Measurements from ENCODE around the gene INPP5K.
"Not testable (repeated sequence)": the region's sequence is repeated elsewhere in the genome, so short reads cannot be mapped to it uniquely, and the experiment has no call there.

Gene INPP5K

DNA sequence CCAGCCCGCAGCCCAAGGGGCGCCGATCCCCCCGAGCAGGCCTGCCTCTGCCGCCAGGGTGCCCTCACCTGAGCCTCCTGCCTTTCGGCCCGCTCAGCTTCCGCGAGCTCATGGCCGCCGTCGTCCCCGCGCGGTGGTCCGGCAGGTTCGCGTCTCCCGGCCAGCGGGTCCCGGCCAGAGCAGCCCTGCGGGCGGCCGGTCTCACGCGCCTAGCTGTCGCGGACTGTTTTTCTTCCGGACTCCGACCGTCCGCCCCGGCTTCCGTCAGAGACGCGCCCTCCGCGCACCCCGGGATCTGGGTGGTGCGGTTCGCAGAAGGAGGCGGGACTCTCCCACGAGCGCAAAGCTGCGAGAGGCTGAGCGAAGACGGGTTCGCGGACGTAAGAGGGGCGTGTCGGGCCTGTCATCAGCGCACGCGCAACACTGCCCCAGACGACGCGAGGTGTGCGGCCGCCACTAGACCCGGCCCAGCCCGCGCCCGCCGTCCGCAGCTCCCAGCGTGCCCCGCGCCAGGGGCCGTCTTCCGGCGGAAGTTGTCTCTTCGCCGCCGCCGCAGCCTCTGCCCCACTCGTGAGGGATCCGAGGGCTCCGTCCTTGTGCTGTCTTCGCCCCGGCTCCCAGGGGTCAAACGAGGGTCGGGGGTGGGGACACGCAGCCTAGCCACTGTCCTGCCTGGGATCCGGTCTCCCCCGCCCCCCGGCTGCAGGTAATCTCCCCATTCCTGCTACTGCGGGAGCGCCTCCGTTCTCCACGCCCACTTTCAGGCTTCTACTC is at the start of gene INPP5K:
Gene INPP5K (minus strand): TSS at position 225 of the 774 bp plus-strand sequence. CDS start 113 bp downstream, at position 112.
- DNase-seq (ENCODE audit: low read depth in 2 of 2): peak; percentile 93 to 95

DNA sequence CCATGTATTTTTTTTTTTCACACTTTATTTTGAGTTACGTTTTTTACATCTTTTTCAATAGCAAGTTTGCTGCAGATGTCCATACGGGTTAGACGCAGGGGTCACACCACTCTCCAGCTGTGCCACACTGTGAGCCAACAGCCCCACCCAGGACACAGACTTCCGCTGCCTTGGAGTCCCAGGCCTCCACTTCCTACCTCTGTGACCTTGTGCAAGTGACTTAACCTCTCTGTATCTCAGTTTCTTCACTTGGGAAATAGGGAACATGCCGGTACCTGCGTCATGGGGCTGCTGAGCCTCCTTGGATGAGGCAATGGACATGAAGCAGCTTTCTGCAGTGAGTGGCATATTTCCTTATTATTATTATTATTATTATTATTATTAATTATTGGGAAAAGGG is 49.5 kb upstream of the INPP5K start:
- DNase-seq (ENCODE audit: low read depth in 2 of 2): no peak

DNA sequence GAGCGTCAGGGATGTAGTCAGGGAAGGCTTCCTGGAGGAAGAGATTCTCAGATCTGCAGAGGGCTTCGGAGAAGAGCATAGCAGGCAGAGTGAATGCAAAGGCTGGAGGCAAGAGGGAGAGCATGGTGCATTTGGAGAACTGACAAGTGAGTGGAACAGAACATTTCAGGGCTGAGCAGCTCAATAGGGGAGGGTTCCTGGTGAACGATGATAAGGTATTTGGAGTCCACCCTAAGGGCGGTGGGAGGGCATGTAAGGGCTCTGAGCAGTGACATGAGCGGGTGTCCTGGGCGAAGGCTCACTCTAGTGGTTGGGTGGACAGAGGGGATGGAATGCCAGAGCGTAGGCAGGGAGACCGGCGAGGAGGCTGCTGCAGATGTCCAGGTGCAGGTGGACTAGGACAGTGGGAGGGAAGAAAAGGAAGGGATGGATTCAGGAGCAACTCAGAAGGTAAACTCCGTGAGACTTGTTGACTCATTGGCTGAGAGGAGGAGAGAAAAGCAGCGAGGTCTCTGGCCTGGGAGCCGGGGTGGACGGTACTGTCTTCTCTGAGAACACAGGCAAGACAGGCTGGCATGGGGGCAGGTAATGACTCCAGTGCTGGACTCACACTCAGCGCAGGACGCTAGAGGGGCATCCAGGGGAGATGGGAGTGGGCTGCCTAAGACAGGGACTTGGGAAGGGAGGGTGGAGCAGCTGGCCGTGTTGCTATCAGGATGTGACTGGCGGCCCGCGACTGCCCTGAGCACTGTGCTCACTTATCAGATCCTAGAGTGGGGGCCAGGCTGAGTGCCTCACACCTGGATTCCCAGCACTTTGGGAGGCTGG is 47.6 kb upstream of the INPP5K start:
- no peak for DNase-seq (ENCODE audit: low read depth in 2 of 2)

DNA sequence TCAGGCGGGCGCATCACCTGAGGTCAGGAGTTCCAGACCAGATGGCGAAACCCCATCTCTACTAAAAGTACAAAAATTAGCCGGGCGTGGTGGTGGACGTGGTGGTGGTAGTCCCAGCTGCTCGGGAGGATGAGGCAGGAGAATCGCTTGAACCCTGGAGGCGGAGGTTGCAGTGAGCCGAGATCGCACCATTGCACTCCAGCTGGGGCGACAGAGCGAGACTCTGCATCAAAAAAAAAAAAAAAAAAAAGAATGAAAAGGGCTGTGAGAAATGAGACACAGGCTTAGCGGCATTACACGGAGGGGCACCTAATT is 47.0 kb upstream of the INPP5K start:
- not testable (repeated sequence) for DNase-seq (ENCODE audit: low read depth in 2 of 2)

DNA sequence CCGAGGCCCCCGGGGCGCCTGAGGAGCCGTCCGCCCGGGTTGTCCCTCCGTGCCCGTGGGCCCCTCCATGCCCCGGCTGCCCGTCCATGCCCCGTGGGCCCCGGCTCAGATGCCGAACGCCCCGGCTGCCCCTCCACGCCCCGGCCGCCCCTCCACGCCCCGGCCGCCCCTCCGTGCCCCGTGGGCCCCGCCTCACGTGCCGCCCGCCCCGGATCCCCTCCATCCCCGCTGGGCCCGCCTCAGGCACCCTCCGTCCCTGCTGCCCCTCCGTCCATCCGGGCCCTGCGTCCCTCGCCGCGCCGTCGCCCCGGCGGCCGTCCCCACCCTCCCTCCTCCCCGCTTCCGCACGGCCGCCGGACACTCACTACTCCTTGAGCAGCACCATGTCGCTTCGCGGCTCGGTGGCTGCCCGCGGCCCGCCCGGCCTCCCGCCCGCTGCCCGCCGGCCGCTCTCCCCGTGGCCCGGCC is 45.8 kb upstream of the INPP5K start:
- no peak for DNase-seq (ENCODE audit: low read depth in 2 of 2)

DNA sequence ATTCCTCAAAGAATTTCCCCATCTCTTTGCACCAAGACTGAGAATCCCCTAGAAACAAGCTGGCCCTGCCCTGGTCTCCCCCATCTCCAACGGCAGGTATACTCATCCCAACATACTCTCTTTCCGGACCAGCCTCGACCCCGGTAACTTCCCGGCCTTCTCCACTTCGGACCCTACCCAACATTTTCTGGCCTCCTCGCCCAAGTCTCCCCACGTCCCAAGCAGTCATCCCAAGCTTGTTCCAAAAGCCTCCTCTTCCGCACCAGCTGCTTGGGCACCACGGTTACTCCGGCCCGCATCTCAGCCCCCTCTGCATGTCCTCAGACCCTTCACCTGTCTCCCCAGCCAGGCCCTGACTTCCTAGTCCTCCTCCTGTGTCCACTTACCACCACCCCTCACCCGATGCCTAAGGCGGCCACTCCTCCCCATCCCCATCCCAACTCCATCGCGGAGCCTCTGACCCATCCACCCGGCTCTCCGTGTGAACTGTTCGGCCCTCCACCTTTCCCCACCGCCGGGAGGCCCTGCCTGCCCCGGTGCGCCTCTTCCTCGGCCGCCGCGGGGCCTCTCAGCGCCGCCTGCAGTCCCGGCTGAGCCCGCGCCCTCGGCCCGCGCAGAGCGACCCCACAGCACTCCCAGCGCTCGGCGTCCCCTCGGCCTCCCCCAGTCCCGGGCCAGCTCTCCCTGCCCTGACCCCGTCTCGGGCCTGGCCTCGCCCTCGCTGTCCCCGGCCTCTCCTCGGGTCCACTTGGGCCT is 45.2 kb upstream of the INPP5K start:
- DNase-seq (ENCODE audit: low read depth in 2 of 2): peak; percentile 14 to 36

DNA sequence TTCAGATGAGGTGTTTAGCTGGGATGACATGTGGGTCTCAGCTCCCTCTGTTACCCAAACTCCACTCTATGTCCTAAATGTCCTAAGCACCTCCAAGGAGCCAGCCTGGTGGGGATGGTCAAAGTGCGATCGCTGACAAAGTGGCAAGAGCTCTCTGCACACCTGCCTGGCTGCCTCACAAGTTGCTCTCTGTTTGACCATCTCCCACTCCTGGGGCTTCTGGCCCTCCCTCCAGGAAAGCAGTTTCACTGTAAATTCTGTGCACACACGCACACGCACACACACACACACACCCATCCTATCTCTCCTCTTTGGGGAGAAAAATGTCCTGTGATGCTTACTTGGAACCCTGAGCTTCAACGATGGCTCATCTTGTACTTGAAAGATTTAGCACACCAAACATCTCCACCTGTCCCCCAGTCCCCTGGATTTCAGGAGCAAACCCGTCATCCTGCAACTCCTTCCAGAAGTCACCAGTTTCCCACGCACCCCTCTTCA is 44.5 kb upstream of the INPP5K start:
- DNase-seq (ENCODE audit: low read depth in 2 of 2): no peak

DNA sequence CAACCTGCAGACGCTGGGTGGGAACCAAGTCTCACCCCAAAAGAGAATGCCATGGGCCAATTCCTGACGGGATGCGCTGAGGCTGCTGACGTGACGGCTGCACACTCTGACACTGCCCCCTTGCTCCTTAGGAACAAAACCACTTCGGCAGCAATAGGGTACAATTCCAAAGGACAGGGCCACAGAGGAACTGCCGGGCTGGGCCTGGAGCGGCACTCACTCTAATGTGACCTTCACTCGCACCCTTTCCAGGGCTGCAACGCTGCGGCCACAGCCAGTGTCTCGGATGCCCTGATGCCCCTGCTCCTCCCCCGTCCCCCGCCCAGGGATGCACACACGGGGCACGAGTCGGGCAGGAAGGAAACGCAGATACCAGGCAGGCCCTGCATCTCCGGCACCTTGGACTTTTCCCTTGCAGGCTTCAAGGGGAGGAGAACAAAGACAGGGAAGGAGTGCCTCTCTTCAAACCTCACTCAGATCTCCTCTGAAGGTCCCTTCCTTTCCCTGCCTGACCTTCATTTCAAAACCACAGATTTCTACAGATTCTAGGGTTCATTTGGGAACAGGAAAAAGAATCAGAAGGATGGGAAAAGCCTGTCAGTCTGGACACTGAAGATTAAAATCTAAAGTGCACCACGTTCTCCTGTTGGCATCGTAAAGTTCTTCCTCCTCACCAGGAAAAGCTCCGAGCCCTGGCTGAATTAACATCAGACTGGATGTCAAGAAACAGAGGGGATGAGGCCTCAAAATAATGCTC is 43.9 kb upstream of the INPP5K start:
- no peak for DNase-seq (ENCODE audit: low read depth in 2 of 2)

DNA sequence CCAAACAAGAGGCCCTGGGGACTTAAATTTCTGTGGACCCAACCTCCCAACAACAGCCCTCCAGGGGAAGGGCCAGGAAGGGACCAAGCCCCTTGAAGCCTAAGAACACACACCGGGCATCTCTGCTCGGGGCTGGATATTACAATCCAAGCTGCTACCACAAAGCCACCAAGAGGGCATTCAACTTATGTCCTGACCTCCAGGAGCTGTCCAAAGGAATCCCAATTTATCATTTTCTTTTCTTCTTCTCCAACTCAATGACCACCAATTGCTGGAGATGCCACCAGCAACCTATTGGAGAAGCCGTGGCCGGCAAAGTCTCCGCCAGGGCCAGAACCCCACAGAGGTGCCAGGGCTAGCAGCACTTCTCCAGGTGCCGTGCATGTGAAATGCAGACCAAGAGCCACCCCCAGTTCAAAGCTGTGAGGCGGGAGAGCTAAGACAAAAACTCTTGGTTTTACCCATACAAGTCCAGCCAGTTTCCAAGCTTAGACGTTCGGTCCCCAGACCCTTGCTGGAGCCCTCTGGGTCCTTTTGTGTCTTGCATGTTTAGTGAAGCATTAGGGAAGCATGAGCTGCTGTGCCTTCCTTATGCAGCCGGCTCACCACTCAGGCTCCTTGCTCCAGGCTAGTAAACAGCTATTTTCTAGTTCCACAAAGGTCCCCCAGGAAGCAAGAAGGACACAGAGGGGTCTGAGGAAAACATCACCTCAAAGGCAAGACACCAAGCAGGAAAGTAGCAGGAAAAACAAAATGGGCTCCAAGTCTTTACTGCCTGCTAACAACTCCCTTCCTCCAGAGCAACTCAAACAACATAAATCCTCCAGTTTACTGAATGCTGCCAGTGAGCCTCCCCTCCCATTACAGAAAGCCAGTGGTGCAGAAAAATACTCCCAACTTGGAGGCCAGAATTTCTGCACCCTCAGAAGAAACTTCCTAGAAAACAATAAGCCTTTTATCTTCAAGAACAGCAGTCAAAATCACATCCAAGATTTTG is 42.9 kb upstream of the INPP5K start:
- no peak for DNase-seq (ENCODE audit: low read depth in 2 of 2)

DNA sequence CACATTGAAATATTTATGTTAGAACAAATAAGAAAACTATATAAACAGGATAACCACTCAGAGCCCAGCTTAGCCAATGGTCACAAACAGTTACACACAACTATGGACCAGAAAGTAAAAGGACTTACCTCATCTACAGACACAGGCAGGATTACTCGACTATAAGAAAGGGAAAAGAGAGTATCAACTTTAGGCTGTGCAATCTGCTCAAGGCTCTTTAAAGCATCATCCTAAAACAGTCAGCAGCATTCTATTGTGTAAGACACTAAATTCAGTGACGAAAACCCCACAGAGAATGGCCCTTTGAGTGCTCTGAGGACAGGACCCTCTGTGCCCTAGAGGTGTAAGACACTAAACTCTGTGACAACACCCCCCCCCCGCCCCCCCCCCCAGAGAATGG is 42.0 kb upstream of the INPP5K start:
- no peak for DNase-seq (ENCODE audit: low read depth in 2 of 2)

DNA sequence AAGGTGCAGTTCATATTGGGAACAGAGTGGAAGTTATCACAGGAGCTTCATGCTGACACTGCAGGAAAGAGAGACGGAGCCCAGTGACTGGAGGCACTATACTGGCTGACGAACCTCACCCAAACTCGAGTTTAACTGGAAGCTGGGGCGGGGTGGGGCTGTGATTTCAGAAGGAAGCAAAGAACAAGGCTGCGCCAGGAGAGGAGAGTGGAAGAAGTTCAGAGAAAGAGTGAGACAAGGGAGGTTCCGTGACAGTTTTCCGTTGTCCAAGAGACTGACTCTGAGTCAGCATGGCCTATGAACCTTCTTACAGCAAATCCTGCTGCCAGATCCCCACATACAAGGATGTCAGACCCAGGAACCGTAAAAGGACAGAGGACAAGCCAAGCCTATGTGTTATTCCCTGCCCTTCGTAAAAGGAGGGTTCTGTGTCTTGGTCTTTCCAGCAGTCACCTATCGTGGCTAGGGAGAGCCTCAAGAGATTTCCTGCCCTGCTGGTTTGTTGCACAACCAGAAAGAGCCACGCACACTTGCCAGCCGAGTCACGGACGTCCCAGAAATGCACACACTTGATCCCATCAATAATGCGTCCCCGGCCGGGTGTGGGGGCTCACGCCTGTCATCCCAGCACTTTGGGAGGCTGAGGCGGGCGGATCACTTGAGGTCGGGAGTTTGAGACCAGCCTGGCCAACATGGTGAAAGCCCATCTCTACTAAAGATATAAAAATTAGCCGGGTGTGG is 41.1 kb upstream of the INPP5K start:
- no peak for DNase-seq (ENCODE audit: low read depth in 2 of 2)

DNA sequence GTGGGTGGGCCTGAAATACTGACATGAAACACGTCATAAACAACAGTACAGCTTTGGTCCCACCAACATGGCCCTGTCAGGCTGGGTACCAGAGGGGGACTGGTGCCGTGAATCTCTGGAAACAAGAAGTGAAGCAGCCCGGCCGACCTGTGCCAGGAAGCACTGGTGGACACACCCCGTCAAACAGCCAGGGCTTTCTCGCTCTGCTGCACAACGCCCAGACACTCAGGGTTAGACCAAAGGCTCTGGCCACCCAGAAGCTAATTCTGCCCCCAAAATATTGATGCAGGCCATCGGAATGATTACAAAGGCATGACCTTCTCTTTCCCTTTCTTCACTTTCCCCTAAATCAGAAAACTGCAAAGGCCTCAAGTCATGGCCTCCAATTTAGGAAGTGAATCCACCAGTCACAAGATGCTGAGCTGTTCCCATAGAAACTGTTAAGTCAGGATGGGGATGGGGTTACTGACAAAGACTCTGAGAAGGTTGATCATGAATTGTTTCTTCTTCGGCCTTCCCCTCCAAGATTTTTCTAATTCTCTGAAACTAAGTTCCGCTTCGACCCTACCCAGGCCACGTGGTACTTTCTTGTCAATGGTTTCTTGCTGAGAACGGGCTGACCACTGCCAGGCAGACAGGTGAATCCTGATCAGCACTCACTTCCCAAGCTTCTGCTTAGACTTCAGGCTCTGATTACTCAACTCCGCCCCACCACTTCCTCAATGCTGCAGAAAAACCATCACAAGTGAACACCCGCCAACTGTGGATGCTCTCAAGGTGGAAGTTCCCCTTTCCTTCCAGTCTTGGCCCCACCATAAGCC is 39.4 kb upstream of the INPP5K start:
- DNase-seq (ENCODE audit: low read depth in 2 of 2): no peak

DNA sequence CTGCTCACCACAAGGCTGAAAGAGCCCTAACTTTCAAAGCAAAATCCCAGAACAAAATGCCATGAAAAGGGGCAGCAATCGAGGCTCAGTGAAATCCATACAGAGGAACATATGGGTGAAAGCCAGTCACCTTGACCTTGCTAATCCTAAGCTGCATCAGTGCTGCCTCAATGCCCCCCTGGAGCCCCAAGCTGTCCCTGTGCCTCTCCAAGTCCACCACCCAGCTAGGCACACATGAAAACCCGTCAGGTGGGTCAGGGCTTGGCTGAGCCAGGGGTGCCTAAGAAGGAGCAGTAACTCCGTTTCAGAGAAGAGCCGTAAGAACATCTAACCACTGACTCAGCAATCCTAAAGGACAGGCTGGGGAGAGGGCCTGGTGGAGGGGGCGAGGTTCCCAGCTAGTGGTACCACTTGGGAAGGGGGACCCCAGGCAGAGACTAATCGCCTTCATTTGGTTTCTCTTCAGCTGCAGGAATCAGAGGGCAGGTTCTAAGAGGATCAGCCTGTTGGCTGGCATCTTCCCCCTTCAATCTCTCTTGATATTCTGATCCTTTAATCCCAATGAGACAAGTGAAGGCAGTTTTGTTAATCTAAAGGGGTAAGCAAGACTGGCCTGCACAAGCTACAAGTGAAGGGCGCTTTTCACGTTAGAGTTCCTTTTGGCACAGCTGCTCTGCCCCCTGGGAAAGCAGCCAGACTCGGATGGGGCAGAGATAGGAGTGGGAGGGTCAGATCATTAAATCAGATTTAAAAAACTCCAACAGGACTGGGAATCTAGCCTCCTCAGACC is 38.5 kb upstream of the INPP5K start:
- DNase-seq (ENCODE audit: low read depth in 2 of 2): no peak

DNA sequence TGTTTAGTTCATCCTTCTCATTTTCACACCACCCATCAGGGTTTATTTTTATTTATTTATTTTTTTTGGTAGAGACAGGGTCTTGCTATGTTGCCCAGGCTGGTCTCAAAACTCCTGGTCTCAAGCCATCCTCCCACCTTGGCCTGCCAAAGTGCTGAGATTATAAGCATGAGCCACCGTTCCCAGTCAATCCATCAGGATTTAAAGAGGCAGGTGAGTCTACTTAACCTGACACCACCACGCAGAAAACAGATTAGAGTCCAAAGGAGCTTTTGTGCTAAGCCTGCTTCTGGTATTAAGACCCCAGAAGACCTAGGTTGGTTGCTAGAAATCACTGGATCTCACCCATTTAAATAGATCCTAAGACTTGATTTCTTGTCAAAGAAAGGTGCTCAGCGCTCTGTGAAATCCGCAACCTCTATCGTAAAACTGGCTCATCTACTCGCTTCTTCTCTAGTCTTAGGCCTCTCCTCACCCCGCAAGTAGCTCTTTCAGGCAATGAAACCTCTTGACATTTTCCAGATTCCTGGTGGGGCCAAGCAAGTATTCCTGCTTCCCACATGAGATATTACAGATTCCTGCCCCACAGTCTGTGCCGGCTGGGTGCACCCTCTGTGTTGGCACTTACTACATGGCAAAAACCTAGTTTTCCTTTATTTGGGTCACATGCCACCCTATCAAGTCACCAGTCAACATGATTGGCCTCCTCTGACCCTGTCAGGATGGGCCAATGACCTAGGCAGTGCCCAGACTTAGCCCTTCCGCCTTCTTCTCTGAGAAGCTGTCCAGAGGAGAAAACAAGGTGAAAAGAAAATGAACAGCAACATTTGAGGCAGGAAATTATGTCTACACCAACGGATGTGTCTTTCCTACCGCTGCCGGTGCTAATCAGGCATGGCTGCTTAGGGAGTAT is 37.2 kb upstream of the INPP5K start:
- DNase-seq (ENCODE audit: low read depth in 2 of 2): no peak

DNA sequence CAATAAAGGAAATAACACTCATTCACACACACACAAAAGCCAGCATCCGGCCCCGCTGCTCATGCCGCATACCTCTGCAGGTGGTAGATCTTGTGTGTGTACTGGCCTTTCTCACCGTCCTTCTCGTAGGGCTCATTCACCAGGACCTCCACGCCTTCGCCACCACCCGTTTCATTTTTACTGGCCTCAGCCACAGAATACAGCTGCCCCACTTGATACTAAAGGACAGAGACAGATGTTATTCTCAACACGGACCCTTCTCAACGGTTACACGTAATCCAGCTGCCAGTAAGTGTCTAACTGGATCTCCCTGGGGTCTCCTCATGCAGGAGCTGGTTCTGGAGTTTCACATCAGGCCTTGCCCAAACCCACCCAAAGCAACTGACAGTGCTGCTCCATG is 36.5 kb upstream of the INPP5K start:
- no peak for DNase-seq (ENCODE audit: low read depth in 2 of 2)

DNA sequence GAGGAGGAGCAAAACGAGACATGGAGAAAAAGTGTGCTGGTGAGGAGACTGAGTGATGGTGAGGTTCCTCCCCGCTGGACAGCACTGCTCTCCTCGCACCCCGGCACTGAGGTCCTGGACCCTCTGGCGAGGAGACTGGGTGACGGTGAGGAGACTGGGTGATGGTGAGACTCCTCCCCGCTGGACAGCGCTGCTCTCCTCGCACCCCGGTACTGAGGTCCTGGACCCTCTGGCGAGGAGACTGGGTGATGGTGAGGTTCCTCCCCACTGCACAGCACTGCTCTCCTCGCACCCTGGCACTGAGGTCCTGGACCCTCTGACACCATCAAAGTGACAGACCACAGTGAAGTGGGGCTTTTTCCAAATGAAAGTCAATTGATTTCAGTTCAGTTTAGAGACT is 35.3 kb upstream of the INPP5K start:
- no peak for DNase-seq (ENCODE audit: low read depth in 2 of 2)

DNA sequence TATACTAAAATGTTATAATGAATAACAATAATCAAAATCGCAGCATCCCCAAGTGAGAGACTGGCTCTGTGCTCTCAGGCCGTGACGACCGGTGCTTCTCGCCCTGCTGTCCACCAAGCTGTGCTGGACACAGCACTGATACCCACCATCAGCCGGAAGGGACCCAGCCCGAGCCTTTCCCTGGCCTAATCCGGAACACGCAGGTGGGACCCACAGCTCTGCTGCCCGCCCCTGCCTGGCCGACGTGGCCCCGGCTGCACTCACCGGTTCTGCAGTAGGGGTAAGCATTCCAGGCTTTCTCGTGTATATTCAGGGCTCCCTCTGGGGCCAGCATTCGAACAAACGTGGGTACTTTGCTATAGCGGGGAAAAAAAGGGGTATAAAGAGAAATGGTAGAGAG is 31.6 kb upstream of the INPP5K start:
- no peak for DNase-seq (ENCODE audit: low read depth in 2 of 2)
